Thyroid gland (tissue), 4 donors: ENCODE measurements around the gene KASH5.

ENCODE experiments used
- POLR2A ChIP-seq, 2 donors: fragments of 450-650 bp; IDR thresholded peaks; one replicate each; pipeline ENCODE4 v1.6.1; 2017; ENCODE audit warnings: antibody characterized with exemption in 2 of 2, mild to moderate bottlenecking in 2 of 2, moderate library complexity in 1 of 2
- TF ChIP-seq, protein P1 (sequence below), 6 experiments: fragments of 200-600 bp in 3 of 6; fragments of 450-650 bp in 3 of 6; sonication (generic) in 3 of 6; IDR thresholded peaks; one replicate each; pipeline ENCODE4 v1.5.1; 2016 to 2019; ENCODE audit warnings: antibody characterized with exemption in 6 of 6, mild to moderate bottlenecking in 2 of 6, inconsistent platforms in 1 of 6, moderate library complexity in 1 of 6

DNA sequence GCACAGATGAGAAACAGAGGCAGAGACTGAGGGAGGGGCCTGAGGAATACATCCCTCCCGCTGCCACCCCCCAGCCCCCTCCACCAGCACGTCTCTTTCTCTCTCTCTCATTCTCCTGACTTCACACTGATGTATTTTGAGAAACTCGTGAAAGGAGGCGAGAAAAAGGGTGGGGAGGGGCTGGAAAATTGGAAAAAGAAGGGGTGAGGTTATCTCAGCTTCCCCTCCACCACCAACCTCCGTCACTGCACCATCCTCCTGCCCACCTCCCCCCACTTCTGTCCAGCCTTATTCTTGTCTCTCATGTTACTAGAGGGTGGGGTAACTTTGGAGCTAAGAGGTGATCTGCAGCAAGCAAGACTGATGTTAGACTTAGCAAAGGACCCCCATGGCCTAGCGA lies 51.8 kb downstream of the KASH5 start:
- TF ChIP-seq, protein P1, sequence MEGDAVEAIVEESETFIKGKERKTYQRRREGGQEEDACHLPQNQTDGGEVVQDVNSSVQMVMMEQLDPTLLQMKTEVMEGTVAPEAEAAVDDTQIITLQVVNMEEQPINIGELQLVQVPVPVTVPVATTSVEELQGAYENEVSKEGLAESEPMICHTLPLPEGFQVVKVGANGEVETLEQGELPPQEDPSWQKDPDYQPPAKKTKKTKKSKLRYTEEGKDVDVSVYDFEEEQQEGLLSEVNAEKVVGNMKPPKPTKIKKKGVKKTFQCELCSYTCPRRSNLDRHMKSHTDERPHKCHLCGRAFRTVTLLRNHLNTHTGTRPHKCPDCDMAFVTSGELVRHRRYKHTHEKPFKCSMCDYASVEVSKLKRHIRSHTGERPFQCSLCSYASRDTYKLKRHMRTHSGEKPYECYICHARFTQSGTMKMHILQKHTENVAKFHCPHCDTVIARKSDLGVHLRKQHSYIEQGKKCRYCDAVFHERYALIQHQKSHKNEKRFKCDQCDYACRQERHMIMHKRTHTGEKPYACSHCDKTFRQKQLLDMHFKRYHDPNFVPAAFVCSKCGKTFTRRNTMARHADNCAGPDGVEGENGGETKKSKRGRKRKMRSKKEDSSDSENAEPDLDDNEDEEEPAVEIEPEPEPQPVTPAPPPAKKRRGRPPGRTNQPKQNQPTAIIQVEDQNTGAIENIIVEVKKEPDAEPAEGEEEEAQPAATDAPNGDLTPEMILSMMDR (IDR thresholded peaks at IDR 0.05): no peak
- TF ChIP-seq POLR2A (IDR thresholded peaks at IDR 0.05): no peak
